Measurements from ENCODE around the gene KIF17.
"Not testable (repeated sequence)": the region's sequence is repeated elsewhere in the genome, so short reads cannot be mapped to it uniquely, and the experiment has no call there.

KIF17 gene

DNA sequence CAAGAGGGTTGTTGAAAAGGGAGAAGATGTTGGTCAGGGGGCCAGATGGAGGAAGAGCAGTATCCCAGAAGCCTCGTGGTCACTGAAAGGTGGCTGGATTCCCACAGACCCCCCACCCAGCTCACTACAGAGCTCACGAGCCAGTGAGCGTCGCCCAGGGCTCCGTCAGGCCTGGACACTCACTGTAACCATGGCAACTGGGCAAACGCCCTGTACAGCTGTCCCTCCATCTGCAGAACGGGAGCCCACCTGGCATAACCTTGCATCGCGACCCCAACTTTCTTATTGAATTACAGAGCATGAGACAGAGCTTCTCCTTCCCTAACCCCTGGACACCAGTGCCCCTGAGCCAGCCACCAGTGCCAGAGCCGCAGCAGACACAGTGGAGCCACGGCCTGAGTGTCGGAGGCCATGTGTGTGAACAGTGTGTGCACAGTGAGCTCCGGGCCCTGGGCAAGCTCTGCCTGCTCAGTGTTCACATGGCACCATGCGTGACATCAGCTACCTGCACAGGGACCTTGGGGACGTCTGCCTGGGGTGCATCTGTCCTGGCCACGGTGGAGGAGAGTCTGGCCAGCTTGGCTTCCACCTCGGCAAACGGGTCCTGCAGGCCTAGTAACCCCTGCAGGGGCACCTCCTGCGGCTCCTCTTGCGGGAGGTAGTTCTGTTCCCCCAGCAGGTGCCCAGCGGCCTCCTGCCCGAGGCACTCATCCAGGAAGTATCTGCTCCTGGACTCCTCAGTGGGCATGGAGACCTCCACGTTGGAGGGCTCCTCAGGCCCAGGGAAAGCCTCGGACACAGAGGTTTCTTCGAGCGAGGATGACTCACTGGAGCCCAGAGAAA, 30.7 kb downstream of the KIF17 start:
- no peak for DNase-seq (ENCODE audit: low spot score)

DNA sequence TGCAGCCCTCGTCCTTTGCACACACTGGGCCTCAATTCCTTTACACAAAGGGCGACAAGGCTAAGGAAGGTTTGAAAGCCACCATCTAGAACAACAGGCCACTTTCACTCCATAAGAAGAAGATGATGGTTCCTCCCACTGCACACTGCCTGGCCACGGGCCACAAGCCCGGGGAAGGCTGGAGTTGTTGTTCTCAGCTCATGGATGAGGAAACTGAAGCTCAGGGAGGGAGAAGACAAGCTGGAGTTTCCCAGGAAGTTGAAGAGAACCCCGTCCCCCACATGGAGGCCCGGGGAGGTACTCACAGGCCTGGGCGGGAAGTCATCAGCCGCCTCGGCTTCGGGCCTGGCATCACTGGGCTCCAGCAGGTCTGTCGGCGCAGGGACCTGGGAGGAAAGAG, 32.1 kb downstream of the KIF17 start:
- no peak for DNase-seq (ENCODE audit: low spot score)

DNA sequence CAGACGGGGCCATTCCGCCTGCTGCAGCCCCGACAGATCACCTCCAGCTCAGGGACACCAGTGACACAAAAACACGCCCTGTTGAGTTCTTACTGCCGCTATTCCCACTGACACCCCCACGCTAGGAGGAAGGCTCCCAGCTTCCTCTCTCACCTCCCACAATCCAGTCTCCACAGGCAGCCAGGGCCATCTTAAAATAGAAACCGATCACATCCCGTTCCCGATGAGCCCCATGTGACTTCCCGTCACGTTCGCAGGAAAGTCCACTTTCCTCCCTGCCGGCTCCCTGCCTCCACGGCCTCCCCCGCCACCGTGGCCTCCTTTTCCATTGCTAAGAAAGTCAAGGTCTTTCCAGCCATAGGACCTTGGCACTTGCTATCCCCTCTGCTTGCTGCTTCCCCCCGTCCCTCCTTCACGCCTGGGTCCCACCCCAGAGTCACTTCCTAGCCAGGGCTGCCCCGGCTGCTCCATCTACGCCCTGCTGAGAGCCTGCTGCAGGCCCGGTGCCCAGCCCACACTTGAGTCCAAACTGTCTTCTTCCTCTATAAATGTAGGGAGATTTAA, 32.6 kb downstream of the KIF17 start:
- no peak for DNase-seq (ENCODE audit: low spot score)

GRCh38 chr1:20684651-20685050, 33.2 kb downstream of the KIF17 start:
- no peak for DNase-seq (ENCODE audit: low spot score)

DNA sequence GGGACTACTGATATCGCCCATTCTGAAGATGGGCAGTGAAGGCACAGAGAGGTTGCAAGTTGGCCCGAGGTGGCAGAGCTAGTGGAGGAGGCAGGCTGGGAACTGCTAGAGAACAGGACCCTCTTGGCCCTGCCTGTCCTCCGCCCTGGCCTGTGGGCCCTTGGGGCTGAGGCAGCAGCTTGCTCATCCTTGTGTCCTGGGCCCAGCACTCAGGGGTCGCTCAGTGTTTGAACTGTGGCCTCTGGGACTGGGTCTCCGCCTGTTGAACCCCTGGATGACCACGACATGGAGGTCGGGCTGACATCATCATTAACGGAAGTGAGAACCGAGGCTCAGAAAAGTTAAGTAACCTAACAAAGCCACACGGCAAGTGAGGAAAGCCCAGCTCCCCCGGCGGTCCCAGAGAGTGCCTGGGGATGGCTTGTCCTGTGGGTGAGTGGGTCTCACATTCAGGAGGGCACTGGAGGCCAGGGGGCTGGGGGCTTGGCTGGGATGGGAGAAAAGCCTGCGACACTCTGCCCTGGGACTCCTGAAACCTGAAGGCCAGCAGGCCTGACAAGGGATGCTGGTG, 33.7 kb downstream of the KIF17 start:
- no peak for DNase-seq (ENCODE audit: low spot score)

GRCh38 chr1:20683614-20684013, 34.2 kb downstream of the KIF17 start:
- DNase-seq (ENCODE audit: low spot score) = no peak

DNA sequence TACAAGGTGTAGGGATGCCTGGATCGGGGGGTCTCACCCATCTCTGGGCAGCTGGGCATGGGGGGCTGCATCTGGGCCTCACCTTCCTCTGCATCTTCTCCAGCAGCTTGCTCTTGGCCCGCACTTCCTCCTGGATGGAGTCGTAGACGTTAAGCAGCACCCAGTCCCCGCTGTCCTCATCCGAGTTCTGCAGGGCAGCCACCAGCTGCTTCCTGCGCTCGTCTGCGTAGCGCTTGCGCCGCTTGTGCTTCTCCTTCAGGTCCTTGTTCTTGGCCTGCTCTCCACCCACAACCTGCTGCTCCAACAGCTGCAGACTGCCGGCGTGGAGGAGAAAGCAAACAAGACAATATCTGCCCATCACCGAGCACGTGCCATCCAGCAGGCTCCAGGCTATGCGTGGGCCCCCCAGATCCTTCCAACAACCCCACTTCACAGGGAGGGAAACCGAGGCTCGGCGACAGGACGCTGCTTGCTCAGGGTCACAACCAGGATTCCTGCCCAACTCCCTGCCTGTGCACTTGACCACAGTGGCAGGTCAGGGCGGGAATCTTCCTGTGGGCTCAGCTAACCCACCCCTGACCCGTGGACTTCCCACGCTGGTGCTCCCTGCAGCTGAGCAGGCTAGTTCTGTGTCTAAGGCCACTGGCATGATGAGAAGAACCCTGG, 35.1 kb downstream of the KIF17 start:
- DNase-seq (ENCODE audit: low spot score) = no peak

DNA sequence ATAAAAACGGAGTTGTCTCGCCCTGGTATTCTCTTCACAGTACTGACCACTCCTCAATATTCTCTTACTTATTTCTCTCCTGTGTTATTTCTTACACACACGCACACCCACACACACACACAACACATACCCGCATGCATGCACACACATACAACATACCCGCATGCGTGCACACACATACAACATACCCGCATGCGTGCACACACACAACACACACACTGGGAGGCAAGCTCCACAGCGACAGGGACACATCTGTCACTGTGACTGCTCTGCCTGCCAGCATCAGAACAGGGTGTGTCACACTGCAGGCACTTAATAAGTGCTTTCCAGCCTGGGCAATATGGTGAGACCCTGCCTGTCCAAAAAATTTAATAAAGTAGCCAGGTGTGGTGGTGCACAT, 35.8 kb downstream of the KIF17 start:
- DNase-seq (ENCODE audit: low spot score) = no peak

GRCh38 chr1:20680269-20680668, 37.5 kb downstream of the KIF17 start:
- DNase-seq (ENCODE audit: low spot score) = no peak

DNA sequence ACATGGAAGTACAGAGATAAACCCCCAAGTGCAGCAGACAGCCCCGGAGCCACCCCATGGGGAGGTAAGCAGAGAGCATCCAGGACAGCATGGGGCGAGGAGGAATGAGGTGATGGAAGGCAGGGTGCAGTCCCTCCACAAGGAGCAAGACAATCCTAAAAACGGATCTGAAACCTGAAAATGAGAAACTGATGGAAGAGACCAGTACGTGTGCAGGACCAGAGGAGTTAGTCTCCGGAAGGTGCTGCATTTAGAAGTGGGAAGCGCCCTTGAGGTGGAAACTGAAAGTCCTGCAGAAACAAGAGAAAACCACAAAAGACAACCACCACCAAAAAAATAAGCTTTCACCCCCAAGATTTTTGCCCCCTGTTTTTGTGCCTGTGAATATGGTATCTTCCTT, 39.2 kb downstream of the KIF17 start:
- no peak for DNase-seq (ENCODE audit: low spot score)

DNA sequence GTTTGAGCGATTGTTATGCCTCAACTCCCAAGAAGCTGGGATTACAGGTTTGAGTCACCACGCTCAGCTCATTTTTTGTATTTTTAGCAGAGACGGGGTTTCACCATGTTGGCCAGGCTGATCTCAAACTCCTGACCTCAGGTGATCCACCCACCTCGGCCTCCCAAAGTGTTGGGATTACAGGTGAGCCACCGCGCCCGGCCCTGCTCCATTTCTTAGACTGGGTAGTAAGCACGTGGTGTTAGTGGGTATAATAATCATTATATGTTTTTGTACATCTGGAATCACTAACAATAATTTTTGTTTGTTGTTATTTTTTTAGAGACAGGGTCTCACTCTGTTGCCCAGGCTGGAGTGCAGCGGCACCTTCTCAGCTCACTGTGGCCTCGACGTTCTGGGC, 44.2 kb downstream of the KIF17 start:
- DNase-seq (ENCODE audit: low spot score) = not testable (repeated sequence)

- no peak for DNase-seq (ENCODE audit: low spot score)
Measured at GRCh38 chr1:20672265-20672632, 45.6 kb downstream of the KIF17 start.

DNA sequence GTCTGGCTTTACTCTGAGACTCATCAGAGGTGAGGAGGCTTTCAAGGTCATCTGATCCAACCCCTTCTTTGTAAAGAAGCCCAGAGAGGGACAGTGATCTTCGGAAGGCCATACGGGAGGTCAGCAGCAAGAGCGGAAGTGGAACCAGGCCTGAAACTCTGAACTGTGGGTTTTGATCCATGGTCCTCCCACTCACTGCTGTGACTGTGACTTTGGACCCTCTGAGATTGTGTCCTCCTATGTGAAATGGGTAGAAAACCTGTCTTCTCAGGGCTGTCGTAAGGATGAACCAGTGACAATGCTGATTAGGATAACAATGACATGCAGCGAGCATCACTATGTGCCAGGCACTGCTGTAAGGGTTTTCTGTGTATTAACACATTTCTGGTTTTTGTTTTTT, 46.9 kb downstream of the KIF17 start:
- no peak for DNase-seq (ENCODE audit: low spot score)

GRCh38 chr1:20668581-20668980, 49.2 kb downstream of the KIF17 start:
- no peak for DNase-seq (ENCODE audit: low spot score)

DNA sequence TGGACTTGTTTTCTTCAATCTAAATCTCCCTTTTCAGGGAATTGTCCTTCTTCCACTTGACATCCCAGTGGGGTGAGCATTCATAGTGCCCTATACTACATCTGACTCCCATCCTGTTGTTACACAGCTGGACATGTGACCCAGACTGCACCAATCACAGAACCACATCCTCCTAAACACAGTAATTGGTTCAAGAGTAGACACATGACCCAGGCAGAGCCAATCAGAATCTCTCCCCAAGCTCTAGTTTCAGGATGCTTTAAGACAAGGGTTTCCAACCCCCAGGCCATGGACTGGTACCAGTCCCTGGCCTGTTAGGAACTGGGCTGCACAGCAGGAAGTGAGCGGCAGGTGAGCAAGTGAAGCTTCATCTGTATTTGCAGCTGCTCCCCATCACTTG, 51.0 kb downstream of the KIF17 start:
- no peak for DNase-seq (ENCODE audit: low spot score)

- no peak for DNase-seq (ENCODE audit: low spot score)
Measured at GRCh38 chr1:20666146-20666545, 51.7 kb downstream of the KIF17 start.

- DNase-seq (ENCODE audit: low spot score) = no peak
Measured at GRCh38 chr1:20665726-20666125, 52.1 kb downstream of the KIF17 start.

DNA sequence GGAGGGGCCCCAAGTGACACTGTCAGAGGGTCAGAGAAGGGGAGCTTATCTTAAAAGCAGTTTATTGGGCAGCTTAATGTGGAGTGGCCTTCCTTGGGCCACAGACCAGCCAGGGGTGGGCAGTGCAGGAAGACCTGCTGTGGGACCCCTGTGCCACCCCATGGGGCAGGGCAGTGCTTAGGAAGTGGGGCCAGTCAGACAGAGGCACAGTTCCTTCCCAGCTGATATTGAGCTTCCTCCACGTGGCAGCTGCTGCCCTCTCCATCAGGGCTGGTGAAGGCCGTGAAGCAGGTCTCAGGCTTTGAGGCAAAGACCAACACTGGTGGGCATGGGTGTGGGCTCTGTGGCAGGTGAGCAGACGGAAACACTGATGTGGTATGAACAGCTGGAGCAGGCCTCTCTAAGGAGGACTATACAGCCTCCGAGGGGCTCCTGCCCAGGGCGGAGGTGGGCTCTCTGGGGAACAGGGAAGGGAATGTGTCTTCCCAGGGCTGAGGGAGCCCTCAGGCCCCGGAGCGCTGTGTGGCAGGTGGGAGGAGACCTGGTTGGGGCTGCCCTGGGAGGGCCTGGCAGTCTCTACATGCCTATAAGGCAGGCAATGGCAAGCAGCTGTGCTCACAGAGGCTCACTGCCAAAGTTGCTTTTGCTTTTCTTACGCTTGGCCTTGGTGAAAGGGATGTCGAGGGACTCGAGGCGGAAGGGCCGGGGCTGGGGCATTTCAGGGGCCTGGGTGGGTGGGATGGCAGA, 53.7 kb downstream of the KIF17 start:
- DNase-seq (ENCODE audit: low spot score) = no peak

DNA sequence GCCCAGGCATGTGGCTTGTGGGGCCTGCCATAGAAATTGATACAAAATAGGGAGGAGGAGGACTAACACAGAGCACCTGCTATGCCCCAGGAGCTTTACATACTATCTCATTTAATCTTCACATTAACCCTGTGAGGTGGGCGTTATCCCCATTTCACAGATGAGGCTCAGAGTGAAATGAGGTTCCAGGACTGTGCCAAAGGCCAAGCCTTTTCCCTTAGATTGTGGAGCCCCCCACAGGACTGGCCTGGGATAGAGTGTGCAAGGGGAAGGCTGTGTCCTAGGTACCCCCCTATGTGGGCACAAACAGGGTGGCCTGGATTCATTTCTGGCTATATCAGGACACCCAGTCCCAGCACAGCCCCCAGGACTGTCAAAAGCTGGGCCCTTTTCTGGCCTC, 54.4 kb downstream of the KIF17 start:
- DNase-seq (ENCODE audit: low spot score) = no peak

GRCh38 chr1:20662110-20662475, 55.7 kb downstream of the KIF17 start:
- no peak for DNase-seq (ENCODE audit: low spot score)

DNA sequence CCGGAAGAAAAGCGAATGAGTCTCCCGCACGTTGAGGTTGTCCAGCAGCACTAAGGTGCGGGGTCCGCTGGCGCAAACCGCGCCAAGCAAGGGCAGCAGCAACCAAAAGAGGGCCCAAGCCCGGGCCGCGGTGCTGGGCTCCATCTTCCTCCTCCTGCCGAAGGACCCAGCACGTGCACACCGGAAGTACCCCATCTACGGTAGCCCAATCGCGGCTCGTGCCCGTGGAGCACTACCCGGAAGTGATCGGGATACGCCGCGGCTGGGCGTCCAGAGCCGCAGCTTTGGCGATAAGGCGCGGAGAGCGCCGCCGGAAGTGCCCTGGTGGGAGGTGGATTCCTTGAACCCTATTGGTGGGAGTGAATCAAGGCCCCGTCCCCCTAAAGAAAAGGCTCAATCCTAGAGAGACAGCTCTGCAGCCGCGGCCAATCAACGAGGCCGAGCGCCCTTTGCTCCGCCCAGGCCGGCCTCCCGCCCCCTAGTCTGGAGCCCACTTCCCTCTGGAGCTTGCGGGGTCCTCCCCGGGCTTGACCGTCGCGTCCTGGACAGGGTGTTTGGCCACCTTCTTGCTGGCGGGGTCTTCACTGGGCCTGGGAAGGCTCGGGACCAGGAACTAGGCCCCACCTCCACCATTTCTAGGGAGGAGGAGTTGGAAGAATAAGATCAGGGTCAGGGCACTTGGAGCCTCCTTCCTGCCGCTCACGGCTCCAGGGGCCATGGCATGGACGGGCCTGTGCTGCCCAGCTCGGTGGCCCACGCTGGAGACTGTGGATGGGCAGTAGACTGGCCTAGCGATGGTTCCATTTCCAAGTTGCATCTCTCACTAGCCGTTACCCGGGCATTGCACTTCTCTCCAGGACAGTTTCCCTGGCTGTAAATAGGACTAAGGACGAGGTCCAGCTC, 56.3 kb downstream of the KIF17 start, which contains the start of gene DDOST:
TSS of gene DDOST (minus strand) at position 163 of the 903 bp plus-strand sequence. CDS start at position 144, 19 bp downstream.
- peak; percentile 96 for DNase-seq (ENCODE audit: low spot score)

Measured in left forelimb (tissue), 1 donor.